LoVo (cell line): ENCODE results near the gene MRPL28.
"Not testable (repeated sequence)": the region's sequence is repeated elsewhere in the genome, so short reads cannot be mapped to it uniquely, and the experiment has no call there.

Experiments used
- DNase-seq: peaks from one replicate; pipeline ENCODE4 v3.0.0-alpha.2; 2016; ENCODE audit warnings: low spot score

Gene MRPL28

DNA sequence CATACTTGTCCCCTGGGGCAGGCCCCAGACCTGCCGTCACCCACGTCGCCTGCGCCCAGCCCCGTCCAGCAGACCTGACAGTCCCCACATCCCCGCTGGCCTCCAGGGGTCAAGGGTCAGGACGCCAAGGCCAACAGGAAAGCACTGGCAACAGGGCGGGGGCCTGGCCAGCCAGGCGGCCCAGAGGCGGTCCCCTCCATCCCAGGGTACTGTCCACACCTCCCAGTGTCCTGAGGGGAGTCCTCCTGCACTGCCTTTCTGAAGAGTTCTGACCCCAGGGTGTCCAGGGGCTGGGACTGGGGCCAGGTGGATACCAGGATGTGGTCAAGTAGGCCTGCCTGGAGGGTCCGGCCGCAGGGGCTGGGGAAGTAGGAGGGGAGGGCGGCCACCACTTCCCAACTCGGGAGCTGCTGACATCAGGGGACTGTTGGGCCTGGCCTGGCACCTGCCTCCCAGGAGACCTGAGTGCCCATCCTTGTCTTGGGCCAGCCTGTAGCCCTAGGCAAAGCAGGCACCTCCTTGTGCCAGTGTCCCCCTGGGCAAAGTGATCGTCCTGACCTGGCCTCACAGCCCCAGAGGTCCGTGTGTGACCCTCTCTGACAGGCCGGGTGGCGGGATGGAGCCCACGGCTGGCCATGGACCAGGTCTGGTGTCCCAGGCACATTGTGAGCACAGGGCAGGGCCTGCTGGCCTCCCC is 11.1 kb downstream of the MRPL28 start:
- no peak for DNase-seq

DNA sequence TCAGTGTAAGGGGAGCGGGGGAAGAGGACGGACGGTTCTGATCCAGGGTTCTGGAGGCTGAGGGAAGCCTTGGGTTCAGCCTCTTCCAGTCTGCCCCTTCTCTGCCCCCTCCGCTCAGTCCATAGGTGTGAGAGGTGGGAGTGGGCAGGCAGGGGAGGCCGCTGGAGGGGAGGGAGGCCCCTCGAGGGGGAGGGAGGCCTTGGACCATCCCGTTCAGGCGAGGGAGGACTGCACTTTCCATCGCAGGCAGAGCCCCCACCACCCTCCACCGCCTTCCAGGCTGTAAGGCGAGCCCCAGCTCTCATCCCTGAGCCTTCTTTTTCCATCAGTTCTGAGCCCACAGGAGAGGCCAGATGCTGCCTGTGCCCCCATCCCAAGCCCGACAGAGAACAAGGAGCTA is 13.6 kb downstream of the MRPL28 start:
- DNase-seq, result no peak

DNA sequence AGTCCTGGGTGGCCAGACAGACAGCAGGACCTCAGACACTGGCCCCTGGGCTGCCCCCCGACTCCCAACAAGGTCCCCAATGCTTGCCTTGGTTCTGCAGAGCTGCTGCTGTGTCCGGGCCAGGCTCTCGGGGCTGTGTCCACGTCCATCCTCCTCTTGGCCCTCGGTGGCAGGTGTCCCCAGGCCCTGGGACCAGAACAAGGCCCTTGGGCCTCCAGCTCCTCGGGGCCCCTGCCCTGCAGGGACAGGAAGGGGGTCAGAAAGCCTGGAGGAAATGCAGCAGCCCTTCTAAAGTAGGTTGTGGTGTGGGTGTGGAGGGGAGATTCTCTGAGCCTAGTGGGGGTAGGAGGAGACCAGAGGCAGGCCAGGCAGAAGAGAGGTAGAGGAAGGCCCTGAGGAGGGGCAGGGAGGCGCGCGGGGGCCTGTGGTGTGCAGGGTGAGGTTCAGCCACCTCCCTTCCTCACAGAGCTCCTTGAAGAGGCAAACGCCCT is 15.3 kb downstream of the MRPL28 start:
- DNase-seq, result no peak

DNA sequence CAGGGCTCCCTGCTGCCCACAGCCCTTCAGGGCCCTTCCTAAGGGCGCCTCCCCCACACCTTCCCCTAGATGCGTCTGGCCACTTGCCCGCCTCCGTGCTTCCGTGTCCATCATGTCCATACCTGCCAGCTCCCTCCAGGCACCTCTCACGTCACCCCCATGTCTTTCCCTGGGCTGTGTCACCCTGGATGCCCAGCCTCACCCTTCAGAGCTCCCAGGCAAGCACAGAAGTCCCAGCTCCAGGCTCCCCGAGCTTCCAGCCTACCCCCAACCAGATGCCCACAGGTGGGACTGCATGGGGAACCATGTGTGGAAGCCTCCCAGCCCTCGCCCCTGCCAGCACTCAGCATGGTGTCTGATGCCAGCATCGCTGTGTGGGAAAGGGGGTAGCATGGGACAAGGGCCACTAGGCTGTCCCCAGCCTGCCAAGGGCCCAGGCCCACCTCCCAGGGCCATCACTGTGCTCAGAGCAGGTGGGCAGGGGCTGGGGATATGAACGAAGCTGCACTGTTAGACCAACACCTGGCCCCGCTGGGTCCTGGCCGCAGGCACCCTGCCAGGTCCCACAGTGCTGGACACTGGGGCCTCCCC is 16.0 kb downstream of the MRPL28 start:
- DNase-seq, result no peak

DNA sequence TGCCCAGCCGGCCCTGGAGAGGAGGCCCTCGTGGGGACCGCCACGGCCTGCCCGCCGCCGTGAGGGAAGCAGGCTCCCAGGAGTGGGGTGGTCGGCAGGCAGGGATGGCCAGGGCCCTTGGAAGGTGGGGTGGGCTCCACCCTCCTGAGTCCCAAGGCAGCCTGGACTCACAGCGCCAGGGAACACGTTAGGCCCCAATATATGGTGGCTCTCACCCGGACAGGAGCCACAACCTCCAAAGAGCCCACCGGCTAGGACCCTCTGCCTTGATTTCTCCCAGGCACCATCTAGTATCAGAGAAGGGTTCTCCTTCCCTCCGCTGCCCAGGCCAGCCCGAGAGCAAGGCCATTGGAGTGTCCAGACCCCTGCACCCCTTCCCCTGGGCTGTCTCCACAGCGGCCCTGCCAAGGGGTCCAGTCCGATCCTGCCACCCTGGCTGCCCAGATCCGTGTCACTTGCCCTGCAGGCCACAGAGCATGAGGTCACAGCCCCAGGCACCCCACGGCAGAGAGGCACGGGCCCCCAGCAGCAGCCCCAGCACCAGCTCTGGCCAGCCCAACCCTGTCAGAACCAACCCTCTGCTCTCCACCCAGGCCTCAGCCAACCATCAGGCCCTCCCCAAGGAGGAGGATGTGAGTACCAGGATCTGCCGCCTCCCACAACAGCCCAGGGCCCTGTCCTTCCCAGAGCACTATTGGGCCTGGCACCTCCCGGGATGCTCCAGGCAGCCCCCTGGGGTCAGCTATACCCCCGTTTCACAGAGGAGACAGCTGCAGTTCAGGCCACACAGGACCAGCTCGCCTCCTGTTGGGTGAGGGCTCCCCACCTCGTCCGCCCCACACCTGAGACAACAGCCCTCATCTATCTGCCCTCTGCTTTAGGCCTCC is 16.7 kb downstream of the MRPL28 start:
- no peak for DNase-seq

DNA sequence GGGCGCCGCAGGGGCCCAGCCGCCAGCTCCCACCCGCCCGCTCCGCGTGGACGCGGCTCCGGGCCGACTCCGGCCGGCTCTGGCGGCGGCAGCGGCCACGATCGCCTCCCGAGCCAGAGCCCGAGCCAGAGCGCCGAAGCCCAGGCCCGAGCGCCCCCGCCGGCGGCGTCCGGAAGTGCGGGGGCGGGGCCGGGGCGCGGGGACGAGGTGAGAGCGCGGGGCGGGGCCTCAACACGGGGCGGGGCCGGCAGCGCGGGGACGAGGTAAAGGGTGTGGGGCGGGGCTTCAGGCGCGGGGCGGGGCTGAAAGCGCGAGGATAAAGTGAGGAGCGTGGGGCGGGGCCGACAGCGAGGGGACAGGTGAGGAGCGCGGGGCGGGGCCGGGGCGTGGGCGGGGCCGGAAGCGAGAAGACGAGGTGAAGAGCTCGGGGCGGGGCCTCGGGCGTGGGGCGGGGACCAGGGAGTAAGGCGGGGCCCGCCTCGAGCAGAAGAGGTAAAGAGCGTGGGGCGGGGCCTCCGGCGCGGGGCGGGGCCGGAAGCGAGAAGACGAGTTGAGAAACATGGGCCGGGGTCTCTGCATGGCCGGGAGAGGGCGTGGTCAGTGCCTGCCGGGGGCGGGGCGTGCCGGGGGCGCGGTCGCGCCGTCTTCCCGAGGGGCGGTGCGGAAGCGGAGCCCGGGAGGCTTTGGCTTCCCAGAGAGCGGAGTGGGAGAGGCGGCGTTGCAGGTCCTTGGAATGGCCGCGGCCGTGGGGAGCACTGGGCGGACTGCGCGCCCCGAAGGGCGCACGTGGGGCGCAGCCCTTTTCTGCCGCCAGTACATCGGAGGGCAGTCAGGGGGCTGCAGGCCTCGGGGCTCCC is 17.6 kb downstream of the MRPL28 start, which contains the start of gene AXIN1:
TSS of gene AXIN1 (minus strand) at position 177 of the 857 bp plus-strand sequence. CDS start 5,698 bp downstream, outside the sequence.
- DNase-seq, result peak; percentile 99

DNA sequence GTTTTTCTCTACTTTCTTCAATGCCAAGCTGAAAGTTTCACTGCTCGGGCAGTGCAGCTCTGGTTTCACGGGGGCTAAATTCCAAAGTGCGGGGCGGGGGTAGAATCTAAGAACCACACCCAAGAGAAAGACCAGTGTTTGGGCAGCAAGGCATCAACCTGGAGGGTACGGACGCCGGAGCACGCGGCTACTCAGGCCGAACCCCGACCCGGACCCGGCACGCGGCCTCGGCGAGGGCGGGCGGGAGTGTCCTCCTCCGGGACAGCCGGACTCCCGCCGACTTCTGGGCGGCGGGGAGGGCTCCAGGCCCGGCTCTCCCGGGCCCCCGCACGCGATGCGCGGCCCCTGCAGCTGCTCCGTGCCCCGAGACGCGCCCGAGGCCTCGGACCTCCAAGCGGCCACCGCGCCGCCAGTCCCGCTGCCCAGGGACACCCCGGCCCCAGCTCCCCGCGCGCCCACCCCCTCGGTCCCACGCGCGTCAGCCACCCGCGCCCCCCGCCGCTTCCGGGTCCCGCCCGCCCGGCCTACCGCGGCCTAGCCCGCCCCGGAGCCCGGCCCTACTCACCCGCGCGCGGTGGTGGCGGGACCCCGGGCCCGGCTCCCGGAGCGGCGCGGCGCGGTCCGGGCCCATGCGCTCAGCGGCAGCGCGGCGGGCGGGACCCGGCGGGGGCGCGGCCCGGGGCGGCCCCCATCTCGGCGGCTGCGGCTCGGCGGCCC is 18.4 kb downstream of the MRPL28 start:
- DNase-seq, result no peak

DNA sequence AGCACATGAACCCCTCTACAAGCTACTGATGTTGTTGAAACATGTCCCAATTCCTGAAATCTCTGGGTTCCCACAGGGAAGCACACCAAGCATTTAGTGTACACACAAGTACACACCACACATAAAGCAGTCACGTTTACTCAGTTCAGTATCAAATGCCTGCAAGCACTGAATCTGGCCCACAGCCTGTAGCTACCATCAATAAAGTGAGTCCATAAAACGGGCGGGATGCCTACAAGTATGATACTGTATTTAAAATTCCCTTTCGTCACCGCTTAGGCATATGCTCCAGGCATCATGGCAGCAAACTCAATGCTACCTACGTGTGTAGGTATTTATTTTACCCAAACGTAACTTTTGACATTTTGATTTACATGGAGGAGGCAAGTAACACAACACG is 20.1 kb downstream of the MRPL28 start:
- no peak for DNase-seq

DNA sequence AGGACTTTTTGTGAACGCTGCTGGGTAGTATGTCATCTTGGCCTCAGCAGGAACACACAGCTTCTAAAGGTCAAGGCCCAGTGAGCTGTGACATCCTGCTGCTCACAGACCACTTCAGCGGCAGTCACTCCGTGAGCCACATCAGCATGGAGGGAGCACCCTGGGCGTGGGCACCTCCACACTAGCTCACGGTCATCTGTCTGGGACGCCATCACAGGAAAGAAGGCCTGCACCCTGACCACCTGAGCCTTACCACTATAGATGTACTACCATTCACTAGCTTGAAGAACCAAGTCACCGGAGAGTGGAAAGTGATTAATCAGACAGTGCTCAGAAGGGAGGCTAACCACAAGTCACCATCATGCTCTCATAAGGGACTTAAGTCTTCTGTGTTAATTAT is 21.1 kb downstream of the MRPL28 start:
- DNase-seq, result no peak

DNA sequence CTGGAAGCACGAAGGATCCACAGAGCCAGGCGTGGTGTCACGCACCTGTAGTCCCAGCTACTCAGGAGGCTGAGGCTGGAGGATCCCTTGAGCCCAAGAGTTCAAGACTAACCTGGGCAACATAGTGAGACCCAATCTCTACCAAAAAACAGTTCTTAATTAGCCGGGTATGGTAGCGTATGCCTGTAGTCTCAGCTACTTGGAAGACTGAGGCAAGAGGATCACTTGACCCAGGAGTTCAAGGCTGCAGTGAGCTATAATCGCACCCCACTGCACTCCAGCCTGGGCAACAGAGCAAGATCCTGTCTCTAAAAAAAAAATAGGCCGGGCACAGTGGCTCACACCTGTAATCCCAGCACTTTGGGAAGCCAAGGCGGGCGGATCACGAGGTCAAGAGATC is 21.8 kb downstream of the MRPL28 start:
- not testable (repeated sequence) for DNase-seq

DNA sequence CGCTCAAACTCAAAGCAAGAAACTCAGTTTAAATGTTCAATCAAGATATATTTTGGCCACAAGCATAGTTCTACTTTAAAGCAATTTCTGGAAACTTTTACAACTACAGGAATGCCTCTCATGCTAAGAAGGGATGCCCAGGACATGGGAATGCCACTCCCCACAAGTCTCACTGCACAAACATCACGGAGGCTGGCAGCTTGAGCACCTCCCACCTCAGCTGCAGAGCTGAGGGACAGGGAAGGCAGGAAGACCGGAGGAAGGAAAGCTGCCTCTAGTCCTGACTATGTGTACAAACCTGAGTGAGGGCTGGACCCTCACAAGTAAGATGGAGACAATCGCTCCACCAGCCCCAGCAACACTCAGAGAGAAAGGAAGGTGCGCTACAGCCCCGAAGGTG is 23.1 kb downstream of the MRPL28 start:
- DNase-seq, result no peak

DNA sequence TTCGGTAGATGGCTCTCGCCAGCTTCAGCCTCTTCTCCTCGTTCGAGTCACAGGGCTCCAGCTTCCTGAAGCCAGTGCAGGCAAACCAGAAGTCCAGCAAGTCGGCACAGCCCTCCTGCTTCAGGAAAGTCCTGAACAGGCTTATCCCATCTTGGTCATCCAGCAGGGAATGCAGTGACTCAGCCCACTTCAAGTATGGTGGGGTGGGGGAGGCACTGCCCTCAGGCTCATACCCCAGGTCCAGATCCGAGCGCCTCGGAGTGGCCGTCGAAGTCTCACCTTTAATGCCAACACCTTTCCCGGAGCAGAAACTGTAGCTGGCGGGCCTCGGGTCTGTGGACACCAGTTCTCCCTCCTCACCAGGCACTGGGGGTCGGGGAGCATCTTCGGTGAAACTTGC is 23.8 kb downstream of the MRPL28 start:
- no peak for DNase-seq

DNA sequence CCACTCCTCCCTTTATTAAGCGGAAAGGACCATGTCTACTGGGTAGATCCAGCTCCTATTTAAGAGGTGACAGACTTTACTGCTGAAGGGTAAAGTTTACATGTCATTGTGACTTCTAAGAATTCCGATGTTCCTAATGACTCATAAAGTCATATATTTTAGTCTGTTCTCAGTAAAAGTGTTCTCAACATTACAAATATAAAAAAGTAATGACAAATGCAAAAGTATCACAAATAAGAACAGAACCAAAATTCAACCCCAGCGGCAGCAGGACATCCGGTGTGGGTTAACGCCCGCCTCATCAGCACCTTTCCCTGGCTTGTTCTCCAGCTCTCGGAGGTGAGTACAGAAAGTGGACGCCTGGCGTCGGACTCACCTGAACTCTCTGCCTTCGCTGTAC is 24.6 kb downstream of the MRPL28 start:
- DNase-seq, result no peak

DNA sequence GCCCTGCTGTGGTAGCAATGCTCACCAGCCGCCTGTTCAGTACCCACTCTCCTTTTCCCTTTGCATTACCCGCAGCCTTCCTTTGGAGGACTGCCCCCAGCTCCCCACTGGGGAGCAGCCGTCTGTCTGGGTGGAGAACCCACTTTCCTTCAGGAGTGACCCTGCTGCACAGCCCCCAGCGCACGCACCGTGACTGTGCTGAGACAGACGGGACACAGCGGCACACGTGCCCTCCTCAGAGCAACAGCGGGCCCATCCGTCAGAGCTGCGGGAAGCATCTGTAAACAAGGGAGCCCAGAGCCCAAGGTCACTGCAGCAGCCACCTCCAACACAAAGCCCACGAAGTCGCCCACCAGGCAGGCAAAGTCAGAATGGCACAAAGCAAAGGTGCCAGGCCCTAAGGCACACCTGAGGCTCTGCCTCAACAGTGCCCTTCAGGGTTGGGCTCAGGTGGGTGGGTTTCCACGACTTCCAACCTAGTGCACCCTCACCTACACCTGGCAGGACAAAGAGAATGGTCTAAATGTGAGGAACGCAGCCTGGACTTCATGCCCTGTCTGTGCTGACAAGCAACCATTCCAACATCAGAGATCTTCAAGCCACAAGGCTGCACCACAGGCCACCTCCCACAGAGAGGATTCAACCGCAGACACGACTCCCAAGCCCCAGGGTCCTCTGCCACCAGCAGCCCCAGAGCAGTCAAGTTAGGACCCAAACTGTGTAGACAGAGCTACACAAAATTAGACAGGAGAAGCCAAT is 27.7 kb downstream of the MRPL28 start:
- no peak for DNase-seq

DNA sequence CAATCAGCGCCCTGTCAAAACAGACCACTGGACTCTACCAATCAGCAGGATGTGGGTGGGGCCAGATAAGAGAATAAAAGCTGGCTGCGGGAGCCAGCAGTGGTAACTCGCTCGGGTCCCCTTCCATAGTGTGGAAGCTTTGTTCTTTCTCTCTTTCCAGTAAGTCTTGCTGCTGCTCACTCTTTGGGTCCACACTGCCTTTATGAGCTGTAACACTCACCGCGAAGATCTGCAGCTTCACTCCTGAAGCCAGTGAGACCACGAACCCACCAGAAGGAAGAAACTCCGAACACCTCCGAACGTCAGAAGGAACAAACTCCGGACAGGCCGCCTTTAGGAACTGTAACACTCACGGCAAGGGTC is 28.4 kb downstream of the MRPL28 start:
- DNase-seq, result not testable (repeated sequence)

DNA sequence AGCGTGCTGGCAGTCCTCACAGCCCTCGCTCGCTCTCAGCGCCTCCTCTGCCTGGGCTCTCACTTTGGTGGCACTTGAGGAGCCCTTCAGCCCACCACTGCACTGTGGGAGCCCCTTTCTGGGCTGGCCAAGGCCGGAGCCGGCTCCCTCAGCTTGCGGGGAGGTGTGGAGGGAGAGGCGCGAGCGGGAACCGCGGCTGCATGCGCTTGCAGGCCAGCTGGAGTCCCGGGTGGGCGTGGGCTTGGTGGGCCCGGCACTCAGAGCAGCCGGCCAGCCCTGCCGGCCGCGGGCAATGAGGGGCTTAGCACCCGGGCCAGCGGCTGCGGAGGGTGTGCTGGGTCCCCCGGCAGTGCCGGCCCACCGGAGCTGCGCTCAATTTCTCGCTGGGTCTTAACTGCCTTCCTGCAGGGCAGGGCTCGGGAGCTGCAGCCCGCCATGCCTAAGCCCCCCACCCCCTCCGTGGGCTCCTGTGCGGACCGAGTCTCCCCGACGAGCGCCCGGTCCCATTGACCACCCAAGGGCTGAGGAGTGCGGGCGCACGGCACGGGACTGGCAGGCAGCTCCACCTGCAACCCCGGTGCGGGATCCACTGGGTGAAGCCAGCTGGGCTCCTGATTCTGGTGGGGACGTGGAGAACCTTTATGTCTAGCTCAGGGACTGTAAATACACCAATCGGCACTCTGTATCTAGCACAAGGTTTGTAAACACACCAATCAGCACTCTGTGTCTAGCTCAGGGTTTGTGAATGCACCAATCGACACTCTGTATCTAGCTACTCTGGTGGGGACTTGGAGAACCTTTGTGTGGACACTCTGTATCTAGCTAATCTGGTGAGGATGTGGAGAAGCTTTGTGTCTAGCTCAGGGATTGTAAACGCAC is 29.0 kb downstream of the MRPL28 start:
- not testable (repeated sequence) for DNase-seq

DNA sequence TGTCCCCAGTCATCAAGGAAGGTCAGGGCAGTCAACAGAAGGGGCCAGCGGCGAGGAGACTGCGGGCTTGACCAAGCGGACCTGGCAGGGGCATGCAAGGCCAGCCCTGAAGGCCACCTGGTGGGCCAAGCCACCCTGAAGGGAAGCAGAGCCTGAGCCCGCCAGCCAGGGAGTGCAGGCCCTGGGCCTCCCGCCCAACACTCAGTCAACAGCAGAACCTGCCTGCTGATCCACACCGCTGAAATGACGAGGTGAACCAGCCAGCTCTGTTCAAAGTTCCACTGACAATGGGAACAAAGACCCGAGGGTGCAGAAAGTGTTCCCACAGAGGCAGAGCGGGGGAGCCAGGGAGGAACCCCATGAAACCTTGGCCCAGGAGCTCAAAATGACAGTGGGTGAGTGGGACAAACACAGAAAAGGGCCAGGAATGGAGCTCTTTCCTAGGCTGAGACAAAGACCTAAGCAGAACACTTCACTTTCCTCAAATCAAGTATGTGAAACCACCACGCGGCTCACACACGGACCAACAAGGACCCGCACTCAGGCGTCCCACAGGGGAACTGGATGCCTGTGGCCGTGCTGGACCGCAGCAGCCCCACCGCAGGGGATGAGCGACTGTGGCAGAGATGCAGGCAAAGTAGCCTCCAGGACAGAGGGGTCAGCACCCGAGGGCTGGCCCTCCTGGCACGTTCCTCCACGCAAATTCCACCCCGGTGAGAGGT is 29.8 kb downstream of the MRPL28 start:
- no peak for DNase-seq

DNA sequence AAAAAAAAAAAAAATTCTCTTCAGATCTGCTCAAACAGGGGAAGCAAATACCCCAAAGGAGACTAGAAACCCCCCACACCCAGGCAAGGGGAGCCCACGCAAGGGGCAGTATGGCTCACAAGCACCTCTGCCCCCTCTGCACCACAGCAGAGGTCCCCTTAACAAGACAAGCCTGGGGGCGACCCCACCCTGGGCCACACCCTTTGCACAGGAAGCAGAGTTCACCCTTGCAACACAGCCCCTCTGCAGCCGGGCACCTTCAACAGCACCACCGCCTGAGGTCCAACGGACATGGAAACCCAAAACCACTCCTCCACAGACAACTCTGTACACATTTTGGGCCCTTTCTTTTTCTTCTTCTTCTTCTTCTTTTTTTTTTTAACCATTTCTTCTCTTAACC is 30.7 kb downstream of the MRPL28 start:
- DNase-seq, result no peak
